ENCODE data around the gene TNRC18.
A peak's percentile ranks its signal among the peaks of the same experiment; 100 is the strongest.

TNRC18 gene

DNA sequence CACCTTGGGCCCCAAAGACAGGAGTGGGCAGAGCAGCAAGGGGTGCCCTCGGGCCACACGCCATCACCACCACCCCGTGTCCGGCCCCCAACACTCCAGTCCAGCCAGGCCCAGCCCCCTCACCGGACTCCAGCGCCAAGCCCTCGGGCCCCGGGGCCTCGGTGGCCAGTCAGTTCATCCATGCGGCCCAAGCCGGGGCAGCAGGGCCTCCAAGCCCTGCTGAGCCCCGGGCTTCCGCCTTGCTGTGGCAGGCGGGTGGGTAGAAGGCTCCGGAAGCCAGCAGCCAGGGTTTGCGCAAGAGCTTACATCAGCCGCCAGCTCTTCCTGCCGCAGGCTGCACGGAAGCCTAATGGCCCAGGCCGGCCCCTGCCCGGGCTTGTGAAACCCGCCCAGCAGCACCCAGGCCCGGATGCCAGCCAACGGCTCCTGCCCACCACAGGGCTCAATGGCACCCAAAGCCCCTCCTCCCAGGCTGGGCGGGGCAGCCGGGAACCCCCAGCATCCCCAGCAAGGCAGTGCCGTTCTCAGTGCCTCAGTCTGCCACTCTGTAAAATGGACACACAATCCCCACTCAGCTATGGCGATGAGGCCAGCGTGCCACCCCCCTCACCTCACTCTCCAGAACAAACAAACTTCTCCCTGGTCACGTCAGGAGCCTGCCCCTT is 26.5 kb downstream of the TNRC18 start:
- peak; percentile 98 to 99 (median 99) for DNase-seq

DNA sequence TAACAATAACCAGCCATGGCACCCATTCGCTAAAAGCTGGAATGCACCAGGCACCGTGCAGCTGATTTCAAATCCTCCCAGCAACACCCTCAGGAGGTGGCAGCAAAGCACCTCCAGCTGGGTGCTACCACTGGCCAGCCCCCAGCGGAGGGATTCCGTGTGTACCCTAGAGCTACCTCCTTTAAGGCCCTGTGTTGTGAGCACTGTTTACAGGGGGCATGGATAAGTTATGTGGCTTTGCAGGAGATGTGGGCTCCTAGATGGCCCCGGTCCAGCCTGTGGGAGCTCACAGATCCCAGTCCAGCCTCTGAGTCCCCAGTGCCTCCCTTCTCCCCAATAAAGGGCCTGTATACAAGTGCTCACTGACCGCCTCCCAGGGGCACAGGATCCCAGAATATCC is 27.1 kb downstream of the TNRC18 start:
- DNase-seq: peak; percentile 67 to 82 (median 73)

DNA sequence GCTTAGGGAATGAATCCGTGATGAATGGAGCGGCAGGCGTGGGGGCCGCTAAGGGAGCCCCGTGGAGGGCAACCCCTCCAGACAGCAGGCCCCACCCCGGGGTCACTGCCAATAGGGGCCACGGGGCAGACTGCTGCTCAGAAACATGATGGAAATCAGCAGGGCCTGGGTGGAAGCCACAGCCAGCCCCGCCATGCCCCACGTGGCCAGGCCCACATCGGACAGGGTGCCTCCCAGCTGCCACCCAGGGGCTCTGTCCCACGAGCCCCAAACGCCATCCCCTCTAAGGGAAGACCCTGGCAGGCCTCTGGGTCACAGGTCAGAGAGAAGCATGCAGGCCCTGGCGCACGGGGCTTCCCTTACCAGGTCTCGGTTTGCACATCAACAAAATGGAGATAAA is 28.4 kb downstream of the TNRC18 start:
- DNase-seq: no peak

DNA sequence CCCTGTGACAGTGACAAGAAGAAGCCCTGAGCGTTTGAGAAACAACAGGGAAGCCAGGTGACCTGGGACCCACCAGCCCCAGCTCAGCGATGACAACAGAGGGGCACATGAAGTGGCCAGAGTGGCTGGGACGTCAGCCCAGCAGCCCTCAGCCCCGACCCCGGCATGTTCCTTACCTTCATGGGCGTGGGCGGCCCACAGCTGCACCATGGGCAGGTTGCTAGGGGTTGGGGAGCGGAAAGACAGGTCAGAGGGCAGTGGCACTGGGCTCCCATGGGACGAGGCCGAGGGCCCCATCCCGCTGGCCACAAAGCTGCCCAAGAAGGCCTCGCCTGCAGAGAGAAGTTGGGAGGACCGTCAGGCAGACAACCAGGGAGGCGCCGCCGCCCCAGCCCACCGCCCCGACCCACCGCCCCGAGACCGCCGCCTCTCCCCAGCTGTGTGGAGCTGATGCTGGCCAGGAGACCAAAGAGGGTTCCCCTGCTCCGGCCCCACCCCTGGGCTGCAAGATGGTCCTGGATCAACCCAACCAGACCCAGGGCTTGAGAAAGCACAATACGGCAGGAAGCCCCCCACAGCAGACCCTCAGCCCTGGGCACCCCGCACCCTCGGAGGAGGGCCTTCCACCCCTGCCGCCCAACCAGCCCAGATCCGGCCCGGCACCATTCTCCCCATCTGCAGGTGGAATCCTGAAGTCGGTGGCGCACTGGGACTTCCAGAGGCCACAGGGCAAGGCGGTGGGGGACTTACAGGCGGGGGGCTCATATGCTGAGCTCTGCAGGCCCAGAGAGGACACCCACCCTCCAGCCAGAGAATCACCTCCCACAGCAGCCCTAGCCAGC is 29.1 kb downstream of the TNRC18 start:
- DNase-seq: no peak

DNA sequence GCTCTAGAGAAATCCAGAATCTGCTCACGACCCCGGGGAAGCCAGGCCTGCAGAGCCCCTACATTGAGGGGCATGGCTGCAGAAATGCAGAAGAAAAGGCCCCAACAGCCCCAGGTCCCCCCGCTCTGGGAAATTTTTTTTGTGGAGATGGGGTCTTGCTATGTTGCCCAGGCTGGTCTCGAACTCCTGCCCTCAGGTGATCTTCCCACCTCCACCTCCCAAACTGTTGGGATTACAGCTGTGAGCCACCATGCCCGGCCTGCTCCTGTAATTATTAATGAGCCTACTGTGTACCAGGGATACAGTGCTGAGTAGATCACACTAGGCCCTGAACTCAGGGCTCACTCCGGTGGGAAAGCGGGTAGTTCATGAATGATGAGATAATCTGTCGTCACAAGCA is 29.9 kb downstream of the TNRC18 start:
- no peak for DNase-seq

DNA sequence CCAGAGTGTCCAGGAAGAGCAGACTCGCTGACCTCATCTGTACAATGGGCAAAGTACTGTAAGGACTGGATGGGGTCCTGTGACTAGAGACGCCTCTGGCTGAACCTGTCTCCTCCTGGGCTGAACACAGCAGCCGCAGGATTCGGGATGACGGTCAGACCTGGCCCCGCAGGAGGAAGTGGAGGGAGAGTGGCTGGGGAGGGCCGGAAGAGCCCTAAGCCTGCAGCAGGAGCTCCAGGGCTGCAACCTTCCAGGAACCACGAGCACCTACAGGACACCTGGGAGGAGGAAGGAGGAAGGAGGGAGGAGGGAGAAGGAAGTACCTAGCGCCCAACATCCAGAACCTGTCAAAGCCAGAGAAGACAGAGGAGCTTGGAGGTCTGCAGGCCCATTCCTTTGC is 30.3 kb downstream of the TNRC18 start:
- no peak for DNase-seq

DNA sequence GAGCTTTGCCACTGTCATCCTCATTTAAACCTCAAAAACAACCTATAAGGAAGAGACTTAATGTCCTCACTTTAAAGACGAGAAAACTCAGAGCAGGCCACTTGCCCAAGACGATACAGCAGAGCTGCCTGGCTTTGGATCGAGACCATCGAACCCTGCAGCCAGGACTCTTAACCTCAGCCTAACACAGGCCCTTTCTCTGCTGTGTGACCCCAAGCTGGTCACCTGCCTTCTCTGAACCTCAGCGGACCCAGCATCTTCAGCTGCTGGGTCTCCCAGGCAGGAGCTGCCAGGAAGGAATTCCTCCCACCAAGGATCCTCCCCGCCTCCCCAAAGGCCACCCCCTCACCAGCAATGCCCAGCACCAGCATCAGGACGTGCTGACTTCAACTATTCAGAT is 32.7 kb downstream of the TNRC18 start:
- no peak for DNase-seq

DNA sequence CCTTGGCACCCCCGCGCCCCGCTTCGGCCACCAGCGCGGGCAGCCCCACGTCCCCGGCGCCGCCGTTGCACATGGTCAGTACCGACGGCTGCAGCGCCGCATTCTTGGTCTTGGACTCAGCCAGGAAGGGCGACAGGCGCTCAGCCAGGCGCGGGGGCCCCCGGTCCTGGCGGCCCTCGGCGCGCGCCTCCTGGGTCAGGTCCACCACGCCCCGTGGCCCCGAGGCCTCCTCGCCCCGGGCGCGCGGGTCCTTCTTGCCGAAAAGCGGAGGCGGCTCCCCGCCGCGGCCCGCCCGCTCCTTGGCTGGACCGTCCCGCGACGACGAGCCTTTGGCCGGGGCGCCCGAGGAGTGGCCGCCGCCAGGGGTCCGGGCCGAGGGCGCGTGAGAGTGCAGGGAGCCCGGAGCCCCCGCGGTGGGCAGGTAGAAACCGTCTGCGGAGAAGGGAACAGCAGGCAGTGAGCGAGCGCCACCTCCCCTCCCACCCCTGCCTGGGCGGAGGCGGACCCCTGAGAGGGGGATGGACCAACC is 34.7 kb downstream of the TNRC18 start:
- no peak for DNase-seq

DNA sequence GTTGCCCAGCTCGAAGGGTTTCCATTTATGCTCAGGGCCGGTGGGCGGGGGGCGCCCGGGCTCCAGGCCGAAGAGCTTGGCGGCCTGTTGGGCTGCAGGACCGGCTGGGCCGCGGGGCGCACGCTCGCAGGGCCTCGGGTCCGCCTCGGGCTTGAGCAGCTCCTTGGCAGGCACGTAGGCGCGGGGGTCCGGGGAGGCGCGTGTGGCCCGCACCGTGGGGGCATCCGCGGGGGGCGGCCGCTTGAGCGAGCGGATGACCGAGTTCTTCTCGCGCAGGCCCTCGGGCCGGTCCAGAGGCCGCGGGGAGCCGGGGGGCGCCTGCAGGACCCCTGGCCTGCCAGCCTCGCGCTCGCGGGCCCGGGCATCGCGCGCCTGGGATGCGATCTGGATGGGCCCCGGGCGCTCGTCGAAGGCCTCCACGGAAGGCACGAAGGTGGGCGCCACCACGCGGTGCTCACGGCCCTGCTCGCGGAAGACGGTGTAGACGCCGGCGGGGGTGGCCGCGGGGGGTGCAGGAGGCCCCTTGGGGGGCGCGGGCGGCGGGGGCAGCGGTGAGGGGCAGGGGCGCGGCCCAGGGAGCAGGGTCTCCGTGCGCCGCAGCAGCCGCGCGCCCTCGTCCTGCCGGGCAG is 35.2 kb downstream of the TNRC18 start:
- DNase-seq: no peak

DNA sequence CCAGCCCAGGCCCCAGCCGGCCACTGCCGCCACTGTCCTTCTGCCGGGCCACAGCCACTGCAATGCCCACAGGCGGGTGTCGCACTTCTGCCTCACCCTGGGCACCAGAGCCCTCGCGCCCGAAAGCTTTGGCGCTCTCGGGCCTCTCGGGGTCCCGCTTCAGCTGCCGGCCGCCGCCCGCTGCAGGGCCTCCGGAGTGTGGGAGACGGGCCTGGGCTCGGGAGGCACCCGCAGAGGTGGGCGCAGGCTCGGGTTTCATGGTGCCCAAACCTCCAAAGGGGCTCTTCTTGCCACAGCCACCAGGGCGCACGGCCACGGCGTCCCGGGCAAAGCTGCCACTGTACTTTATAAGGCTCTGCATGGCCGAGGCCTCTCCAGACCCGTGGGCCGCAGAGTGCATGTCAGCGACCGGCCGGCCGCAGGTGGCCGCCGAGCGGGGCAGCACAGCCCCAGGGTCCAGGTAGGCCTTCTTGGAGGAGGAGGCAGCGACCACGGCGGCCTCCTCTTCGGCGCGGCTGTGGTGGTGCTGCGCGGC is 35.9 kb downstream of the TNRC18 start:
- DNase-seq: no peak

DNA sequence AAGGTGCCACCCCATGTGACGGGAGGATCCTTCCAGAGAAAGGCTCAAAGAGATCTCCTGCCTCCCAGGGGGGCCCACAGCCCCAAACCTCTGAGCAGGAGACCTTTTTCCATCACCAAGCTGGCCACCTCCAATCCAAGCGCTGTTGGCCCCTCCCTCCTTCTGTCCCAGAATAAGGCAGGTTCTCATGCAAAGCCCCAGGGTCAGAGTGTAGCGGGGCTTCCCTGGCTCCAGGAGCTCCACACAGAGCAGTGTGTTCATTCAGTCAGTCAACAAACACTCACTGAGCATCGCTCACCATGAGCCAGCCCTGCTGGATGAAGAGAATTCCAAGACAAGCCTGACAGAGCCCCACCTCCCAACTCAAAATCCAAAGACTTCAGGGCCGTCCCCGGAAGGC is 39.0 kb downstream of the TNRC18 start:
- no peak for DNase-seq

DNA sequence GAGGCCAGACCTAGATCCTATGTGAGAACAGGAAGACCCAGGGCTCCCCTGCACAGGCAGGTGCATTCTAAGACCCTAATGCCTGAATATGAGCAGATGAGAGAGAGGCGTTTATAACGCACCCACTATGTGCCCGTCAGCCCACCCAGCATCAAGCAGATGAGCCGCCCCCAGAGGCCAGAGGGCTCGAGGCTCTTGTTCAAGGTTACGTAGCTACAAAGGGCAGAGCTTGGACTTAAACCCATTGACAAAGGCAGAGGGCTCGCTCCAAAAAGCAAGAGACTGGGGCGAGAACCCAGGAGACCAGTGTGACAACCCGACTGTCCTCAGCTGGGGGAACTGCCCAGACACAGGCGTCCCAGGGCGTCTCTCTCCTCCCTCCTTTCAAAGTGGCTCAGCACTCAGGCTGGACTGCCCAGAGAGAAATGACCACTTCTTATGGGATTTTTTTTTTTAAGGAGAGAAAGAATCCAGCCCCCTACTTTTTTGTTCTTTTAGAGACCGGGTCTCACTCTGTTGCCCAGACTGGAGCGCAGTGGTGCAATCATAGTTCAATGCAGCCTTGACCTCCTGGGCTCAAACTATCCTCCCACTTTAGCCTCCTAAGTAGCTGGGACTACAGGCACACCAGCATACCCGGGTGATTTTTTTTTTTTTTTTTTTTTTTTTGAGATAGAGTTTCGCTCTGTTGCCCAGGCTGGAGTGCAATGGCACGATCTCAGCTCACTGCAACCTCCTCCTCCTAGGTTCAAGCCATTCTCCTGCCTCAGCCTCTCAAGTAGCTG is 40.1 kb downstream of the TNRC18 start:
- no peak for DNase-seq

DNA sequence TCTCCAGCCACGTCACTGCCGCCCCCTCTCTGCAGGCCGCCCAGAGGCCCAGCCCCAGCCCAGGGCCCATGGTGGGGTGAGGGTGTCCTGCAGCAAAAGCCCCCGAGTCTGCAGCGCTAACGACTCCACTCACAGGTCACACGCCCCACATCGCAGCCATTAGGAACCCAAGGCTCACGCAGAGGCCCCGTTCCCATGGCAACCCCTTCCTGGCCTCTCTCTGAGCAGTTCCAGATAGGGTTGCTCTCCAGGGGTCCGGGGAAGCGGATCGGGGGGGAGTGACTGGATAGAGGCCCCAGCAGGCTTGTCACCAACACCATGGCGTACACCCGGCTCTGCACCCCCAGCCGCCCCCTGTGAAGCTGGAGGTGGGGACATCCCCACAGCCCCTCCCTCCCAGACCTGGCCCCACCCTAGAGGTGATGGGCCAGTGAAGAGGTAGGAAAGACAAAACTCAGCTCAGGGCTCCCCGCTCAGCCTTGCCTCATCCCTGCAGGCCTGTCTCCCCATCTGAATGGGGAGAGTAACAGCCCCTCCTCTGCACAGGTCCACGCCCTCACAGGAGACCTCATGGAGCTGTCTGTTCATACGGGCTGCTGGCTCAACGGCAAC is 41.2 kb downstream of the TNRC18 start:
- DNase-seq: no peak

DNA sequence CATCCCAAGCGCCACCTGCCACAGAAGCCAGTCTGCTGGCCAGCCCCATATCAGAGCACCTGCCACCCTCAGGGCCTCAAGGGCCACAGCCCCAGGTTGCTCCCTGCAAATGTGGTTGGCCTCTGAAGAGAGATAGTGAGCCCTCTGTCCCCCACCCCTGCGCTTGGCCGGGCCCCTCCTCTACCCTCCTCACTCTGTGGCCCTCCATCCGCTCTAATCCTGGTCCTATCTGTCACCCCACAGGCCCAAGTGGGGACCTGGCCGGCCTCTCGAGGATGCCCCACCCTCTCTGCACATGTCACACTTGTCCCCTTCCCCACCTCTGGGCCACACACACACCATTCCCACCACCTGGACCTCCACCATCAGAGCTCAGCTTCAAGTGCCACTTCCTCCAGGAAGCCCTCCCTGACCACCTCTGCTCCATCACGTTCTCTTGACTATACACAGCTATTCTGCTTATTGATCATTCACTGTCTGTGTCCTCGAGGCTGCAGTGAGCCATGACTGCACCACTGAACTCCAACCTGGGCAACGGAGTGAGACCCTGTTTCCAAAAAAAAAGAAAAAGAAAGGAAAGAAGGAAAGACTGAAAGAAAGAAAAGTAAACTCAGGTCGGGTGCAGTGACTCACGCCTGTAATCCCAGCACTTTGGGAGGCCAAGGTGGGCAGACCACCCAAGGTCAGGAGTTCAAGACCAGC is 42.4 kb downstream of the TNRC18 start:
- no peak for DNase-seq

DNA sequence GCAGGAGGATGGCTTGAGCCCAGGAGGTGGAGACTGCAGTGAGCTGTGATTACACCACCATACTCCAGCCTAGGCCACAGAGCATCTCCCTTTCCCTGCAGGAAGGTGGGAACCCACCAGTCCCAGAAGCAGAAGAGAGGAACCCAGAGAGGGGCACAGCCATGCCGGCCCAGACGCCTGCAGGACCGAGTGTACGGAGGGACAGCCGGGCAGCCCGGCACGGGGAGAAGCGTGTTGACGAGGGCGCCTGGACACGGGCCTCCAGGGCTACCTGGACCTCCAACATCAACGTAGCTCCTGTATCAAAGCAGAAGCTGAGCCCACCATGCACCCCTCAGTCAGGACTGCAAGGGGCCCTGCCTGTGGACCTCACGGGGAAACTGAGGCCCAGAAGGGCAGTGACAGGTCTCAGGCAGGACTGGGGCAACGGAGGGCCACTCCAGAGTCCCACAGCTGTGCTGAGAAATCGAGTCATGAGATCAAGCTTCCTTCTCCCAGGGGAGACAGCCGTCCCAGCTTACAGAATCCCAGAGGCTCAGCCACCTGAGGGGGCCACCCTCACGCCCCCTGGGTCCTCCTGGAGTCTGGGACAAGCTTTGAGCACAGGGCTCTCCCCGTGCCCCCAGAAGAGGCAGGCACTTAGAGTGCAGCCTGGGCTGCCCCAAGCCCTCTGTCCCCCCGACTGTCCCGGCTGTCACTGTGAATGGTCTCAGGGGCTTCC is 43.1 kb downstream of the TNRC18 start:
- no peak for DNase-seq

DNA sequence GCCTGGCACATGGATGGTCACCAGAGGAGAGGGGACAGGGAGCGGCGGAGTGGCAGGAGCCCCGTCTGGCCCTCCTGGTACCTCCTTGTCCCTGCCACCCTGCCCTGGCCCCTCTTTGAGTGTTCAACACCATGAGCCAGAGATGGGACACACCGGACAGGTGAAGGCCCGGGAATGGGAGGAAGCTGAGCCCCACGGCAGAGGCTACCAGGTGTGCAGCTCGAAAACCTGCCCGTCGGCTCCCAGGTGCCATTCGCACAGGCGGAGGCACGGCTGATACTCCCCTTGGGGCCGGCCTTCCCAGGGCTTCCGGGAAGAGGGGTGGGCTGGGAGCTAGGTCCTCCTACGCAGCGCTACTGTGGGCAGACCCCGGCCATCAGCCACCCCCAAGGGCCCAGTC is 44.1 kb downstream of the TNRC18 start:
- no peak for DNase-seq

DNA sequence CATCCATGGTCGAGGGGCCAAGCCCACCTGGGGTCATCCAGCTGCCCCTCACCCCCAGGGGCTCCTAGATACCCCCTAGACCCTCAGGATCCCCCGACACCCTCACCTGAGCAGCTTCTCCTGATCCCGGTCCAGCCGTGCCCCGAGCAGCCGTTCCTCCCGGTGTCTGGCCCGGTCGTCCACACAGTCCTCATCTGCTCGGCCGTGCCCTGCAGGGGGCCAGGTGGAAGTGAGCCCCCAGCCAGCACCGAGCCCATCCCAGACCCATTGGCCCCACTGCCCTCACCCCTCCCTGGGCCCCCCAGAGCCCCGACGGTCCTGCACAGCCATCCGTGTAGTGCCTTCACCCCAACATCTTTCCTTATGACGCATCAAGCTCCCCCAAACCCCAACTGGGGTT is 45.8 kb downstream of the TNRC18 start:
- no peak for DNase-seq

DNA sequence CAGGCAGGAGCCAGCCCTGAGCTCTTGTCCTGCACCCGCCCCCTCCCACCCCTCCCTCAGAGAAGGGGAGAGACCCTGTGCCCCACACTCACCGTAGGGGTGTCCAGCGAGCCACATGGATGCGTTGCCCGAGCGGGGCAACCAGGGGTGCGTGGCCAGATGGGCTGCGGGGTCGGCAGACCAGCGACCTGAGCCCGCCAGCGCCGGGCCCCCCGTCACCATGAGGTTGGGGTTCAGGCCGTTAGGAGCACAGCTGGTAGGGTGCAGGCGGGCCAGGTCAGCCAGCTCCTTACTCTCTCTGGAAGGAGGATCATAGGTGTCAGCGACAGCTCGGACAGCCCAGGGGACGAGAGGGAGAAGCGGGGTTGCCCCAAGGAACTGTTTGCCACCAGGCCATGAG is 46.4 kb downstream of the TNRC18 start:
- DNase-seq: no peak

DNA sequence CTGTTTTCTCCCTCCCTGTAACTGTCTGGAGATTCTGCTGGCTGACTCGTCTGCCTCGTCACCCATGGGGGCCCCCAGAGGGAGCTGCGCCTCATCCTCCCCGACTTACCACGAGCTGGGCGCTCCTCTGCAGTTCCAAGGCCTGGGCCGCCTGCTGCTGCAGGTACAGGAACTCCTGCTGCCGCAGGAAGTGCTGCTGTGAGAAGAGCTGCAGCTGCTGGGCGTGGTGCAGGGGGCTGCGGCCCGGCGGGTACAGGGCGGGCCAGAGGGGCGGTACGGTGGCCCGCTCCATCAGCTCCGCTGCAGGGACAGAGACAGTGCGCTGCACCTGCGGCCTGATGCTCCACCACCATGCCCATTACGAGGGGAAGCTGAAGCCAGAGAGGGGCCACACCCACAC is 47.7 kb downstream of the TNRC18 start:
- DNase-seq: no peak

DNA sequence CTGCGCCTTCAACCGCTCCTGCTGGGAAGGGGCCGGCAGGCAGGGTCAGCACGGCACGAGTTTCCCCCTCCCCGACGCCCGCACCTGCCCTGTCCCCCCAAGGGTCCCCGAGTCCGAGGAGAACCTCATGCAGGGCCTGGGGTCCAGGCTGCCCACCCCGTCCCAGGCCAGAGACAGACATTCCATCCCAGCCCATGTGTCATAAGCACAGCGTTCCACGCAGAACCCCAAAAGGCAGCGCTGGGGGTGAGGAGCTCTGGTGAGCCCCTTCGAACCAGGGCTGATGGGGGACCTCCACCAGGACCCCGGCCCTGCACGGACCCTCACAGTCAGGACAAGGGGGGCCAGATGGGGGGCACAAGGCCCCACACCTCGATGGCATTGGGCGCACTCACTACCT is 49.2 kb downstream of the TNRC18 start:
- no peak for DNase-seq

DNA sequence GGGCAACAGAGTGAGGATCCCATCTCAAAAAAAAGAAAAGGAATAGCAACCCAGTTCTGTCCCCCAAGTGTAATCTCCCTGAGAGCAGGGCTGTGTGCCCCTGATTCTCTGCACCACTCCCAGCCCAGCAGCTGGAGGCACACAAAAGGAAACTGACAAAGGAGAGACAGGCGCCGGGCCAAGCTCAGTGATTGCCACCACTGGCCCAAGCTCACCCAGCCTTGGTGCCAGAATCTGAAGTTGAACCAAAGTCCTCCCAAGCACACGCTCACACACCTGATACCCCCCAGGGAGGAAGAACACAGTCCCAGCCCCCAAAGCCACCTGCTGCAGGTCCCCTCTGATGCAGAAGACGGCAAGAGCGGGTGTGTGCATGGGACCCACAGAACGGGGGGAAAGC is 50.3 kb downstream of the TNRC18 start:
- no peak for DNase-seq

Data from suppressor macrophage treated with lipopolysaccharide for 1 hour (primary cell).